Upper lobe of left lung (tissue), 6 donors: ENCODE measurements around the gene TIPARP. TPM values are rescaled to one million over a fixed set of nuclear protein-coding genes. Genes with fewer than 3 reads are reported as not detected.
A peak's percentile ranks its signal among the peaks of the same experiment; 100 is the strongest.

ENCODE experiments used
- ATAC-seq, 2 donors: fragments of 200-7000 bp; cut with Tn5 transposase; one replicate each; pipeline ENCODE4 v1.9.1; 2022; ENCODE audit warnings: mild to moderate bottlenecking in 2 of 2, moderate library complexity in 2 of 2; ENCODE audit not compliant: low FRiP score in 2 of 2
- DNase-seq, 2 donors: peaks; one replicate each; pipeline ENCODE4 v3.0.0-alpha.2; 2019 to 2020
- H3K27ac ChIP-seq, 4 donors: fragments of 200-600 bp; sonication (generic); one replicate each; pipeline ENCODE4 v1.5.1; 2016 to 2019
- H3K27me3 ChIP-seq, 4 donors: fragments of 200-600 bp; sonication (generic); one replicate each; pipeline ENCODE4 v1.5.1; 2017 to 2019
- H3K36me3 ChIP-seq, 4 donors: fragments of 200-600 bp; sonication (generic); one replicate each; pipeline ENCODE4 v1.5.1; 2016 to 2019
- H3K4me1 ChIP-seq, 4 donors: fragments of 200-600 bp; sonication (generic); one replicate each; pipeline ENCODE4 v1.5.1; 2018 to 2019
- H3K4me3 ChIP-seq, 4 donors: fragments of 200-600 bp; sonication (generic); one replicate each; pipeline ENCODE4 v1.5.1; 2017 to 2019; ENCODE audit warnings: mild to moderate bottlenecking in 2 of 4, moderate library complexity in 1 of 4
- H3K9me3 ChIP-seq, 4 donors: fragments of 200-600 bp; sonication (generic); one replicate each; pipeline ENCODE4 v1.5.1; 2018 to 2019
- CTCF ChIP-seq, 6 experiments: fragments of 450-650 bp in 4 of 6; fragments of 200-600 bp in 2 of 6; sonication (generic) in 2 of 6; IDR thresholded peaks; one replicate each; pipeline ENCODE4 v1.5.1; 2016 to 2019; ENCODE audit warnings: antibody characterized with exemption in 6 of 6
- EP300 ChIP-seq, 4 donors: sonication (generic); formaldehyde crosslinking; IDR thresholded peaks; one replicate each; pipeline ENCODE4 v1.5.1; 2017; ENCODE audit warnings: antibody characterized with exemption in 4 of 4, control low read depth in 2 of 4
- POLR2A ChIP-seq, 4 donors: fragments of 450-650 bp; IDR thresholded peaks; one replicate each; pipeline ENCODE4 v1.5.1; 2016 to 2017; ENCODE audit warnings: antibody characterized with exemption in 4 of 4, mild to moderate bottlenecking in 2 of 4
- POLR2AphosphoS5 ChIP-seq, 2 donors: sonication (generic); formaldehyde crosslinking; IDR thresholded peaks; one replicate each; pipeline ENCODE4 v1.5.1; 2017; ENCODE audit warnings: antibody characterized with exemption in 2 of 2
- WGBS, 2 donors: methylation state at CpG; one replicate each; pipeline ENCODE4 v1.1.5; 2017 to 2018; 5-methylcytosine and 5-hydroxymethylcytosine counted together
- total RNA-seq, 6 donors: library from RNA; depleted of rRNA in 4 of 6; stranded (reverse); fragments of >200 nt in 4 of 6; gene quantifications; one replicate each; pipeline versions ENCODE4 v1.1.0 to v1.2.1, GENCODE V29; 2016 to 2021
- donor health status: DM: no; HTN: no; CAD: no; lungs with moderate emphysema.
- donor health status: DM: no; HTN: yes; CAD: no; lungs with severe emphysema.

The TIPARP gene
- total RNA-seq, 6 donors from 2014 or later = 21.5 to 84.7 (median 50.6) TPM

DNA sequence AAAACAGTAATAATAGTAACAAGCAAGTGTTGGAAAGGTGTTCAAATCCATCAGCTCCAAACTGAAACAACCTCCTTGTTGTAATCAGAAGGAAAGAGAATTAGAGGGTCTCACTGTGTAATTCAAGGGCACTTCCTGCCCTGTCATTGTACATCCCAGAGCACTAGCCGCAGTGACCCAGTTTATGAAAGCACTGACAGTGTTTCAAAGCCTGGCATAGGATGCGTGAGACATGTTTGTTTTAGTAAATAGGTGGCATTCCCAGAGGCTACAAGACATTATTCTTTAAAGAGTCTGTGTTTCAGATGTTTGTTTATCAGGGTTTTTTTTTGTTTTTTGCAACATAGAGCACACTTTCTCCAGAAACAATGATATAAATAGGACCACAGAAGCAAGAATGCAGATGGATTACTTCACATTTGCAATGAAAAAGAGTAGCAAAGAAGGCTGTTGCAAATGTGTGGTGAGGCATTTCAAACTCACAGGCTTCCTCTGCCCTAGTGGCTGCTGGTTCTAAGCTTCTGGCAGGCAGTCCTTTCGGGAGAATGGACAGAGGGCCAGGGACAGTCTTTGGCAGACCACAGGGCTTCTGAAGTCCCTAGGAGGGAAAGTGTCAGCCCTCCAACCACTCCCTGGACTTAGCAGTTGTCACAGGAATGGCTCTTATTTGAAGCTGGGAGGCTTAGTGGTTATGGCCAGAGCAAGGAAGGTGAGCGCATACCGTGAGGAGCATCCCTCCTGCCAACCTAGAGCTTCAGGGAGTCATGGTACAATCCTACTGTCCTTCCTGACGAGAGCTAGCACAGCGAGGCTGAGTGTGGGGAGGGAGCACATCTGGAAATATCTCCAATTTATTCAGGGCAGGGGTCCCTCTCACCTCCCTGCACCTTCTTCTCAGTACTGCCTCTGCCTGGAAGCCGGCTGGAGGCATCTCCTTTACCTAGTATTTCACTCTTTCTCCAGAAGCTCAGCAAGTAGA, 31.4 kb upstream of the TIPARP start:
- DNase-seq = no peak
- TF ChIP-seq POLR2AphosphoS5 (IDR thresholded peaks at IDR 0.05) (no peak), CTCF (IDR thresholded peaks at IDR 0.05) (no peak), POLR2A (IDR thresholded peaks at IDR 0.05) (no peak), EP300 (IDR thresholded peaks at IDR 0.05) (no peak)
- peak overlapping the region in 2 of 4 donors; percentile 42 to 60 for H3K27ac ChIP-seq

GRCh38 chr3:156643729-156644389, 30.5 kb upstream of the TIPARP start:
- 7 to 10% methylated on average over 6 of the region's 6 CpGs for WGBS, 2 donors
- peak; percentile 67 to 73 for ATAC-seq
- H3K4me3 ChIP-seq = peak overlapping the region in 1 of 4 donors; percentile 10

More for the DNA sequence above, 31.4 kb upstream of the TIPARP start:
- ATAC-seq = peak in 1 of 2 donors; percentile 24
- H3K27me3 ChIP-seq = no peaks in the 10 kb centered on the region
- peaks cover 13 to 16% (median 15%) of the 10 kb centered on the region in 4 donors for H3K4me1 ChIP-seq
- peak overlapping the region in 1 of 4 donors; percentile 10 for H3K4me3 ChIP-seq
- H3K9me3 ChIP-seq = no peaks in the 10 kb centered on the region
- no peaks in the 10 kb centered on the region for H3K36me3 ChIP-seq
- WGBS, 2 donors = 42 to 48% methylated on average over 8 of the region's 8 CpGs

GRCh38 chr3:156644958-156645357, 29.4 kb upstream of the TIPARP start:
- Histone ChIP-seq H3K27me3 (no peaks in the 10 kb centered on the region), H3K36me3 (no peaks in the 10 kb centered on the region), H3K4me3 (no peak overlapping the region), H3K9me3 (no peaks in the 10 kb centered on the region), H3K27ac (no peak overlapping the region), H3K4me1 (peaks cover 13 to 16% (median 15%) of the 10 kb centered on the region in 4 donors)
- ATAC-seq = no peak
- DNase-seq = no peak
- TF ChIP-seq POLR2A (IDR thresholded peaks at IDR 0.05) (no peak), CTCF (IDR thresholded peaks at IDR 0.05) (no peak), POLR2AphosphoS5 (IDR thresholded peaks at IDR 0.05) (no peak), EP300 (IDR thresholded peaks at IDR 0.05) (no peak)

More at GRCh38 chr3:156643729-156644389, 30.5 kb upstream of the TIPARP start:
- TF ChIP-seq CTCF (IDR thresholded peaks at IDR 0.05) (no peak), POLR2AphosphoS5 (IDR thresholded peaks at IDR 0.05) (no peak), EP300 (IDR thresholded peaks at IDR 0.05) (no peak), POLR2A (IDR thresholded peaks at IDR 0.05) (peak in 1 of 4 donors; percentile 24)
- no peaks in the 10 kb centered on the region for H3K27me3 ChIP-seq
- peak overlapping the region in 2 of 4 donors; percentile 42 to 60 for H3K27ac ChIP-seq
- no peaks in the 10 kb centered on the region for H3K36me3 ChIP-seq
- peak in 1 of 2 donors; percentile 60 for DNase-seq
- no peaks in the 10 kb centered on the region for H3K9me3 ChIP-seq
- peaks cover 13 to 16% (median 15%) of the 10 kb centered on the region in 4 donors for H3K4me1 ChIP-seq

DNA sequence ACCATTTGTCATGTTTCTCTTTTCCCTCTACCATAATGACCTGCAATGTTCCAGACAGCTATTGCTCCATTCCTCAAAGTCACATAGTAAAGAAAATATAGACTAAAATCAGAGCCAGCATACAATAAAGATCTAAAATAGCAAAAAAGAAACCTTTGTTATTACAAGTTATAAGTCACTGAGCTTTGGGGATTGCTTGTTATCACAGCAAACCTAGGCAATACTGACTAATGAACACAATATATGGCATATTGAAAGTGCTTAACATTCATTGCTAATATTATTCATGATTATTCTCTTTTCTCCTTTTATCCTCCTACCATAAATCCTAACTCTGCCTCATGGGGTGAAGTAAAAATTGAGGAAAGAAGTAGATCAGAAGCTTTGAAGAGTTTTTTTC, 27.4 kb upstream of the TIPARP start:
- no peaks in the 10 kb centered on the region for H3K27me3 ChIP-seq
- ATAC-seq = no peak
- H3K4me1 ChIP-seq = peaks cover 13 to 16% (median 15%) of the 10 kb centered on the region in 4 donors
- H3K4me3 ChIP-seq = no peak overlapping the region
- H3K9me3 ChIP-seq = no peaks in the 10 kb centered on the region
- DNase-seq = no peak
- H3K36me3 ChIP-seq = no peaks in the 10 kb centered on the region
- TF ChIP-seq POLR2AphosphoS5 (IDR thresholded peaks at IDR 0.05) (no peak), EP300 (IDR thresholded peaks at IDR 0.05) (no peak), POLR2A (IDR thresholded peaks at IDR 0.05) (no peak), CTCF (IDR thresholded peaks at IDR 0.05) (no peak)
- no peak overlapping the region for H3K27ac ChIP-seq
